Cardiac septum (tissue), 1 donor: ENCODE results near the gene SLC13A3. TPM values are rescaled to one million over a fixed set of nuclear protein-coding genes. Genes with fewer than 3 reads are reported as not detected.
"Not testable (repeated sequence)": the region's sequence is repeated elsewhere in the genome, so short reads cannot be mapped to it uniquely, and the experiment has no call there.

Experiments
- DNase-seq: peaks from one replicate; pipeline ENCODE4 v3.0.0-alpha.2; 2020; ENCODE audit warnings: low spot score
- intact Hi-C: fragments of 100-400 bp; cut with DNase I; formaldehyde crosslinking; loops from one replicate; pipeline ENCODE4 v1.14.0; 2022
- total RNA-seq: library from RNA; stranded (reverse); fragmentation: NEBNext Ultra II Directional; extraction: Animal tissue kit (Norgen Biotek cat#: 25700); gene quantifications from one replicate; pipeline ENCODE4 v1.2.1, GENCODE V29; 2021
- donor health status: DM: no; HTN: no; CAD: no.

SLC13A3 gene
- total RNA-seq, 1 donor from 2014 or later = 0.57 TPM

- DNase-seq = no peak
- intact Hi-C loops = no loop called here
Measured at GRCh38 chr20:46682063-46682821, 31.0 kb upstream of the SLC13A3 start.

GRCh38 chr20:46681032-46681854 lies 30.0 kb upstream of the SLC13A3 start:
- DNase-seq = no peak
- intact Hi-C loops = loop anchor here (2.0 kb wide), 1 partner anchor 160 kb away; no protein-coding TSS in a partner anchor

DNA sequence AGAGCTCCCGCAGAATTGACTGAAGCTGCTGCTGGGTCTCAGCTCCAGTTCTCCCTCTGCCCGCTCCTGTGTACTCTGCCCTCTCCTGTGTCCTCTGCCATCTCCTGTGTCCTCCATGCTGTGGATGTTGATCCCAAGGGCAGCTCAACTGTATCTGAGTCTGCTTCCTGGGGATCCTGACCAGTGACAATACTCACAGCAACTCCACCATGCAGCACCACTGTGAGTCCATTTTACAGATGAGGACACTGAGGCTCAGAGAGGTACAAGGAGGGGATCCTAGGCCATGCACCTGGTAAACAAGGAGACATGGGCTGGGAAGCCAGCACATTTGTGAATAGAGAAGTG lies 29.4 kb upstream of the SLC13A3 start:
- DNase-seq = no peak
- intact Hi-C loops = loop anchor here (2.0 kb wide), 1 partner anchor 160 kb away; no protein-coding TSS in a partner anchor

- DNase-seq = no peak
- intact Hi-C loops = no loop called here
Measured at GRCh38 chr20:46678516-46678915, 27.3 kb upstream of the SLC13A3 start.

- intact Hi-C loops = no loop called here
Measured at GRCh38 chr20:46677608-46678007, 26.3 kb upstream of the SLC13A3 start.

DNA sequence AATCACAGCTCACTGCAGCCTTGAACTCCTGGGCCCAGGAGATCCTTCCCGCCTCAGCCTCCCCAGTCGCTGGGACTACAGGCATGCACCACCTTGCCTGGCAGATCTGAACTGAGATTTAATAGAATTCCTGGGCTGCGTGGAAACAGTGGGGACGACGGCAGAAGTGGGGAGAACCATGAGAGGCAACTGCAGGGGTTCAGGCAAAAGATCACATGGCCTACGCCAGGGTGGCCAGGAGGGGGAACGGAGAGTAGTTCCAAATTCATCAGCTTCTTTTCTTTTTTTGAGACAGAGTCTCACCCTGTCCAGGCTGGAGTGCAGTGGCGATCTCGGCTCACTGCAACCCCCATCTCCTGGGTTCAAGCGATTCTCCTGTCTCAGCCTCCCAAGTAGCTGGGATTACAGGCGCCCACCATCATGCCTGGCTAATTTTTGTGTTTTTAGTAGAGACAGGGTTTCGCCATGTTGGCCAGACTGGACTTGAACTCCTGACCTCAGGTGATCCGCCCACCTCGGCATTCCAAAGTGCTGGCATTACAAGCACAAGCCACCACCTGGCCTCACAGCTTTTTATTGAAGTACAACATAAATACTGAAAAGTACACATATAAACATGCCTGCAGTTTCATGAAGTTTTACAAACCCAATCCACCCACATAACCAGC lies 25.5 kb upstream of the SLC13A3 start:
- DNase-seq, intact Hi-C loops: not testable (repeated sequence)

More at GRCh38 chr20:46677608-46678007, 26.3 kb upstream of the SLC13A3 start:
- DNase-seq = no peak

DNA sequence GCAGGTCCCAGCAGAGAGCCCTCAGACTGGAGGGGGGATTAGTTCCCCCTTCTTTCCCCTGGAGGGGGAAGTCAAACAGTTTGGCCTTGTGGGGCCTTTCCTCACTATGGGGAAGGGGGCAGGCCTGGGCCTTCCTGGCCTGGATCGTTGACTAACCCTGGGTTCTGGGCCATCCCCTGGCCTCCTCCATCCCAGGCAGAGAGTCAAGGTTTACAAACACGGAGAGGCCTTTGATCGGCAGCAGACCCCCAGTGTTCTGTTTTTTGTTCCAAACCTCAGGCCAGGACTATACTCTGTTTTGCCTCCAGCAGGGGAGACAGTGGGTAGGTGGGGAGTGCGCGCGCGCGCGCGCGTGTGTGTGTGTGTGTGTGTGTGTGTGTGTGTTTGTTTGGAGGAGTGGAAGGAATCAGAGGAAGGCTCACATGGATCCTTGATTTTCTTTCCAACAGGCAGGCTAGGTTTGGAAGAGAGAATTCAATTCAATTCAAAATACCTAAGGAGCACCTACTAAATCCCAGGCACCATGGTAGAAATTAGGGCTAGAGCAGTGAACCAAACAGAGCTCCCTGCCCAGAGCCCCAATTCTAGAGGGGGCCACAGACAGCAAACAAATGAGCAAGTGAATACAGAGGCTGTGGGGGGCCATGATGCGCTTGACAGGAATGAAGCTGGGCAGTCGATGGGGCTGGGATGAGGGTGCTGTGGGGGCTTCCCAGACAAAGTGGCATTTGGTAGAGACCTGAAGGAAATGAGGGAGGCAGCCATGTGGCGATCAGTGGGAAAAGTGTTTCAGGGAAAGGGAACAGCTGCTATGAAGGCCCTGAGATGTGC lies 23.2 kb upstream of the SLC13A3 start:
- DNase-seq = no peak
- intact Hi-C loops = no loop called here

- intact Hi-C loops = no loop called here
- no peak for DNase-seq
Measured at GRCh38 chr20:46673394-46674252, 22.4 kb upstream of the SLC13A3 start.

DNA sequence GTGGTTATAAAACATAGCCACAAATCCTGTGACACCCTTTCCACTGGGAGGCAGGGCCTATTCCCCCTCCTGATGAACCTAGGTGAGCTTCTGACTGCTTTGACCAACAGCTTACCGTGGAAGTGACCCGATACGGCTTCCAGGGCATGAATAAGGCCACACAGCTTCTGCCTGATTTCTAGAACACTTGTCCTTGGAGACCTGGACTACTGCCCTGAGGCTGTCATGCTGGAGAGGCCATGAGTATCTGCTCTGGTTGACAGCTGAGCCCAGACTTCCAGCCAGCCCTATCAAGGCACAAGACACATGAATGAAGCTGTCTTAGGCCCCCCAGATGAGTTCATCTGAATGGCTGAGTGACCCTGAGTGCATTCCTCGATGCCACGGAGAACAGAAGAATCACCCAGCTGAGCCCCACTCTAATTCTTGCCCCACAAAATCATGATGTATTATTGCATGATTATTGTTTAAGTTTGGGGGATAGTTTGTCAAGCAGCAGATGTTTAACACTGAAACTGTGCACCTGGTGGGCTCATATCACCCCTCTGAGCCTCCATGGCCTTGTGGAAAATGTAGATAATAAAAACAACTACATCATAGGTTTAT lies 21.4 kb upstream of the SLC13A3 start:
- intact Hi-C loops = no loop called here
- no peak for DNase-seq

DNA sequence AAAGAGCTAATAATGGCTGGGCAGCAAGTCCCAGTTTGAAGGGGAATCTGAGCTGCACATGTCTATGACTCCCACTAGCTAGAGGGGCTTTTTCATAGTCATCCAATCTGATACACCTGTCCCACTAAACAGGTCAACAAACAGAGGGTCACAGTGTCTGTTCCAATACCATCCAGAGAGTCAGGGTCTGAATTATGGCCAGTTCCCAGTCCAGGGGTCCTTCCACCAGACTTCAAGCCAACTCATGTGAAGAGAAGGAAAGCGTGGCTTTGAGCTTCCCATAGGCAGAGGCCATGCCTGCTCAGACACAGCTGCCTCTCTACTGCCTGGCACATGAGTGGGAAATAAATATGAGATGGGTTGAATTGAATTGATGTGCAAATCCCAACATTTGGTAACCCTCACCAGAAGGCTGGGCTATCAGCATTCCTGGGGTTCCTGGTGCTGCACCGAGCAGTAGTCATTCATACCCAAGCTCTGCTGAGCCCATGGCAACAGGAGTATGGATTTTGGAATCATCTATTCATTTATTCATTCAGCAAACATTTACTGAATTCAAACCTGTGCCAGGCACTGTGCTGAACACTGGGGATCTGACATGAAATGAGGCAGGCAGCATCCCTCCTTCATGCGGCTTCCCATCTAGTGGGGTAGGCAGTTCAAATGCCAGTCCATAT lies 20.7 kb upstream of the SLC13A3 start:
- no peak for DNase-seq
- intact Hi-C loops = no loop called here

GRCh38 chr20:46670585-46671584 lies 19.6 kb upstream of the SLC13A3 start:
- DNase-seq = no peak
- intact Hi-C loops = no loop called here

DNA sequence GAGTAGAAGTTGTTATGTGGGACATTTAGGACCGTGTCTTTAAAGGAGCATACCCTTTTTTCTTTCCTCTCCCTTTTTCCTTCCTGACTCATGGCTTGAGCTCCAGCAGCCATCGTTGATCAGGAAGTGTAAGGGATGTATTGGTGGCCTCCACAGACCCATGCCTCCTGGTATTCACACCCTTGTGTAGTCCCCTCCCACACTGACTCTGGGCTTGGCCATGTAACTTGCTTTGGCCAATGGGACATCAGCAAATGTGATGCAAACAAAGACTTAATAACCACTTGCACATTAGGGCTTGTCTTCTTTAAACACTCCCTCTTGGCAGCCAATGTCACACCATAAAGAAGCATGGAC lies 18.9 kb upstream of the SLC13A3 start:
- no peak for DNase-seq
- intact Hi-C loops = no loop called here

- intact Hi-C loops = no loop called here
- DNase-seq = no peak
Measured at GRCh38 chr20:46666818-46667515, 15.7 kb upstream of the SLC13A3 start.

DNA sequence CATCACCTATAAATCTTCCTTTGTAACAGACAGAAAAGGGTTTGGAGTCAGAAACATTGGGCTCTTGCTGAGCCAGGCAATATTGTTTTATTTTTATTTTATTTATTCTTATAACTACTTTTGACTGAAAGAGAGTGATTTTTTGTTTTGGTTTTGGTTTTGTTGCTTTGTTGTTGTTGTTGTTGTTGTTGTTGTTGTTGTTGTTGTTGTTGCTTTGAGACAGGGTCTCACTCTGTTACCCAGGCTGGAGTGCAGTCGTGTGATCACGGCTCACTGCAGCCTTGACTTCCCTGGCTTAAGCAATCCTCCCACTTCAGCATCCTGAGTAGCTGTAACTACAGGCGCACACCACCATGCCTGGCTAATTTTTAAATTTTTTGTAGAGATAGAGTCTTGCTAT lies 15.0 kb upstream of the SLC13A3 start:
- no peak for DNase-seq
- intact Hi-C loops = no loop called here

DNA sequence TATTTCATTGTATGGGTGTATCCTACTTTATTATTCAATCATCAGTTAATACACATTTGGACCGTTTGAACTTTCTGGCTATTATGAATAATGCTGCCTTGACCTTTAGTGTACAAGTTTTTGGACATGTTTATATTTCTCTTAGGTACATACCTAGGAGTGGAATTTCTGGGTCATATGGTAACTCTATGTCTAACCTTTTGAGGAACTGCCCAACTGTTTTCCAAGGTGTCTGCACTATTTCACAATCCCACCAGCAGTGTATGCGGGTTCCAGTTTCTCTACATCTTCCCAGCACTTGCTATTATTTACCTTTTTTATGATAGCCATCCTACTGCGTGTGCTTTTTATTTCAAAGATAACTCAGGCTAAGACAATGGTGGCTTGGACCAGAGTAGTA lies 14.3 kb upstream of the SLC13A3 start:
- DNase-seq = no peak
- intact Hi-C loops = no loop called here

DNA sequence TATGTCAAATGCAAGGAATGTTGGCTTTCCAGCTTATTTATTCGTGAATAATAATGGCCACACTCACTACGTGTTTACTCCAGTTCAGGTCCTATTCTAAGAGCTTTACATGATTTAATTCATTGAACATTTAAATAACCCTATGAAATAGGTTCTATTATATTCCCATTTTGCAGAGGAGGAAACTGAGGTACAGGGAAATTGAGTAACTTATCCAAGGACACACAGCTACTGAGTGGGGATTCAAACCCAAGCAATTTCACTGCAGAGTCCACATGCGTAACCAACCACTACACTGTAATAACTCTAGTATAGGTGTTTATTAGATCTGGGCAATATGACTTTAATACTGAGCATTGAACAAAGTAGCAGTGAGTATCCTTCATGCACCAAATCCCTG lies 12.3 kb upstream of the SLC13A3 start:
- intact Hi-C loops = no loop called here
- no peak for DNase-seq
